GM12872 (cell line): Measurements from ENCODE around the gene PCDH8.

Experiments used
- CTCF ChIP-seq: IDR thresholded peaks from 3 replicates; pipeline ENCODE4 v1.5.1; 2011; ENCODE audit warnings: low read depth, mild to moderate bottlenecking, low read length, moderate library complexity; ENCODE audit not compliant: insufficient read depth

Gene PCDH8

GRCh38 chr13:52845334-52845761 lies 3.1 kb downstream of the PCDH8 start:
- TF ChIP-seq CTCF, result no peak

GRCh38 chr13:52844836-52845235 lies 3.6 kb downstream of the PCDH8 start:
- no peak for TF ChIP-seq CTCF

- no peak for TF ChIP-seq CTCF
Measured at GRCh38 chr13:52842441-52842840, 6.0 kb downstream of the PCDH8 start.

- no peak for TF ChIP-seq CTCF
Measured at GRCh38 chr13:52840066-52840465, 8.4 kb downstream of the PCDH8 start.

- no peak for TF ChIP-seq CTCF
Measured at GRCh38 chr13:52838433-52839107, 9.9 kb downstream of the PCDH8 start.

GRCh38 chr13:52837850-52838249 lies 10.6 kb downstream of the PCDH8 start:
- TF ChIP-seq CTCF, result no peak

- no peak for TF ChIP-seq CTCF
Measured at GRCh38 chr13:52835071-52835839, 13.2 kb downstream of the PCDH8 start.
